ENCODE measurements around the gene OR2F2.

OR2F2 gene

DNA sequence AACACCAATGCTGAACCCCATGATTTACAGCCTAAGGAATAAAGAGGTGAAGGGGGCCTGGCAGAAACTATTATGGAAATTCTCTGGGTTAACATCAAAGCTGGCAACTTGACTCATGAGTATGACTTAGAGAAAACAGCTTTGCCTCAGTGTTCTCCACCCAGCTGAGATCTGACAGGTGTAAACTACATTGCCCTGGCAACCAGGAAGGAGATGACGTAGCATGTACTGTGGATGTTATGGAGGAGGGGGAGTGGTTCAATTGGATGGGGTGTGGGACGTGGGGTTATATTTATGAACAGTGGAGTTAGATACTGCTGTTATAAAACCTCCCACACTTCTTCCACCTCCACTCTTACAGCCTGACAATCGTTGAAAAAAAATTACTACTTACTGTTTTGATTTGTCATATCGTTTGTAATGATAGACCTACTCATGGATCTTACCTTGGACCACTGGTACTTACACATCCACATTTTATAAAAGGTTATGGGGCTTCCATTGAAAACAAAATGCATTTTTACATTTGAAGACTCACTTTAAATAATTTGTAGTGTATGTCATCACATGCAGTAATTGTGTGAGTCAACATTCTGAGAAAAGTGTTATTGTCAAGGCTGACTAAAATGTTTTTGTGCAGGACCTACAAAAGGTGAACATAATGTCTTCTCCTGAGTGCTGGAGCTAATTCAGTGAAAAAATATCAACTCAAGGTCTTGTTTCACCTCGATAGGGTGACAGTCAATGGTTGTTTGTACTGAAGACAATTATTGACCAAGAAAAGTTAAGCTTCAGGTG lies 26.0 kb downstream of the OR2F2 start:
- Histone ChIP-seq H3K4me3 (ENCODE audit: insufficient read length, low read depth) (no peak overlapping the region), H3K4me1 (ENCODE audit: insufficient read depth, insufficient read length) (no peaks in the 10 kb centered on the region), H3K36me3 (ENCODE audit: insufficient read depth, insufficient read length, low read length) (no peaks in the 10 kb centered on the region), H3K27me3 (ENCODE audit: insufficient read depth, insufficient read length) (no peaks in the 10 kb centered on the region), H3K9me3 (ENCODE audit: insufficient read depth, low read length) (no peaks in the 10 kb centered on the region), H3K9ac (ENCODE audit: insufficient read length, low read depth) (no peak overlapping the region)
- DNase-seq (ENCODE audit: low read depth, low spot score) = no peak
- TF ChIP-seq SUZ12 (IDR thresholded peaks at IDR 0.05; ENCODE audit: extremely low read depth, insufficient read depth, insufficient read length) (no peak), ZNF274 (IDR thresholded peaks at IDR 0.05; ENCODE audit: low read depth, low read length) (no peak), YY1 (IDR thresholded peaks at IDR 0.05; ENCODE audit: insufficient read depth, insufficient read length) (no peak)

DNA sequence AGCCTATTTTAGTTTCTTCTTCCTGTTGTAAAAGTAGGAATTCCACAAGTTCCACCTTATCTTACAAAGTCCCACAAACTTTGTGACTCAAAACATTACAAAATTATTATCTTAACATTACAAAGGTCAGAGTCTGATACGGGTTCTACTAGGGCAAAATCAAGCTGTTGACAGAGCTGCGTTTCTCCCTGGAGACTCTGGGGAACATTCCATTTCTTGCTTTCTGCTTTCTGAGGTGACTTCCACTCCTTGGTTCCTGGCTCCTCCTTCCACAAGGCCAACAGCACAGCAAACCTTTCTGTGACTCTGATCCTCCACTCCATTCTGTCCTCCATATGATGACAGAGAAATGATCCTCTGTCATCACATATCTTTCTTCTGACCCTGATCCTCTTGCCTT lies 30.2 kb downstream of the OR2F2 start:
- Histone ChIP-seq H3K9ac (ENCODE audit: insufficient read length, low read depth) (no peak overlapping the region), H3K9me3 (ENCODE audit: insufficient read depth, low read length) (no peaks in the 10 kb centered on the region), H3K4me3 (ENCODE audit: insufficient read length, low read depth) (no peak overlapping the region), H3K27me3 (ENCODE audit: insufficient read depth, insufficient read length) (no peaks in the 10 kb centered on the region), H3K36me3 (ENCODE audit: insufficient read depth, insufficient read length, low read length) (no peaks in the 10 kb centered on the region), H3K4me1 (ENCODE audit: insufficient read depth, insufficient read length) (no peaks in the 10 kb centered on the region)
- no peak for DNase-seq (ENCODE audit: low read depth, low spot score)
- TF ChIP-seq SUZ12 (IDR thresholded peaks at IDR 0.05; ENCODE audit: extremely low read depth, insufficient read depth, insufficient read length) = no peak
- no peak for TF ChIP-seq YY1 (IDR thresholded peaks at IDR 0.05; ENCODE audit: insufficient read depth, insufficient read length)
- TF ChIP-seq ZNF274 (IDR thresholded peaks at IDR 0.05; ENCODE audit: low read depth, low read length) = no peak

DNA sequence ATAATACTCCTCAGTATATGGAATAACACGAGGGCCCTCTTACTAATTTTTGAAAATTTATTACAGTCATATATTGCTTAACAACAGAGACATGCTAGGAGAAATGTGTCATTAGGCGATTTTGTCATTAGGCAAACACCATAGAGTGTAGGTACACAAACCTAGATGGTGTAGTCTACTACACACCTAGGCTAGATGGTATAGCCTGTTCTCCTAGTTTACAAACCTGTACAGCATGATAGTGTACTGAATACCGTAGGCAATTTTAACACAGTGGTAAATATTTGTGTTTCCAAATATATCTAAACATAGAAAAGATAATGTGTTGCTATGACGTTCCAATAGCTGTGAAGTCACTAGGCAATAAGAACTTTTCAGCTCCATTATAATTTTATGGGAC lies 32.4 kb downstream of the OR2F2 start:
- Histone ChIP-seq H3K4me3 (ENCODE audit: insufficient read length, low read depth) (no peak overlapping the region), H3K9ac (ENCODE audit: insufficient read length, low read depth) (no peak overlapping the region), H3K4me1 (ENCODE audit: insufficient read depth, insufficient read length) (no peaks in the 10 kb centered on the region), H3K9me3 (ENCODE audit: insufficient read depth, low read length) (no peaks in the 10 kb centered on the region; the same call in 1 of the 2 replicates), H3K27me3 (ENCODE audit: insufficient read depth, insufficient read length) (no peaks in the 10 kb centered on the region), H3K36me3 (ENCODE audit: insufficient read depth, insufficient read length, low read length) (no peaks in the 10 kb centered on the region)
- TF ChIP-seq ZNF274 (IDR thresholded peaks at IDR 0.05; ENCODE audit: low read depth, low read length) (no peak), SUZ12 (IDR thresholded peaks at IDR 0.05; ENCODE audit: extremely low read depth, insufficient read depth, insufficient read length) (no peak), YY1 (IDR thresholded peaks at IDR 0.05; ENCODE audit: insufficient read depth, insufficient read length) (no peak)
- DNase-seq (ENCODE audit: low read depth, low spot score) = no peak

DNA sequence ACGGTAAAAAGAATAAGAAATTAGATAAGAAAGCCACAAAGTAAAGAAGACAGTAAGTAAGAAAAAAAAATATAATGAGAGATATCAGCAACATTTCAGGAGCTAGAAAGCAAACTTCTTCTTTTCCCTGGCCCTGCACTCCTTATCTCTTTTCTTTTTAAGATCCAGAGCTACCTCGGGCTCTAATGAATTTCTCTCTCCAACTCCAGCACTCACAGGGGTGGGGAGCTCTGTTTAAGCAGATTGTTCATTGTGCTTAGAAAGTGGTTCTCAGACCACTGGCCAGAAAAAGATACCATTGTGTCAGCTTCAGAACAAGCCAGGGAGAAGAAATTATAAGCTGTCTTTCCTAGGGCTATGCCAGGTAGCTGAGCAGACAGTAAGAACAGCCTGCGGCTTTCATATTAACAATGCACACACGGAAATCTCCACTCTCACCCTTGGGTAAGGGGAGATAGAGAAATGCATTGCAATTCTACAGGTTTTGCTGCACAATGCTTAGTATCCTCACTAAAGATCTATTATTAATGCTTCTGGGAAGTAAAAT lies 38.9 kb downstream of the OR2F2 start:
- no peaks in the 10 kb centered on the region for H3K4me1 ChIP-seq (ENCODE audit: insufficient read depth, insufficient read length)
- DNase-seq (ENCODE audit: low read depth, low spot score) = no peak
- no peaks in the 10 kb centered on the region; the same call in 1 of the 2 replicates for H3K9me3 ChIP-seq (ENCODE audit: insufficient read depth, low read length)
- no peak overlapping the region for H3K4me3 ChIP-seq (ENCODE audit: insufficient read length, low read depth)
- TF ChIP-seq YY1 (IDR thresholded peaks at IDR 0.05; ENCODE audit: insufficient read depth, insufficient read length) = no peak
- no peak for TF ChIP-seq ZNF274 (IDR thresholded peaks at IDR 0.05; ENCODE audit: low read depth, low read length)
- no peaks in the 10 kb centered on the region for H3K27me3 ChIP-seq (ENCODE audit: insufficient read depth, insufficient read length)
- H3K36me3 ChIP-seq (ENCODE audit: insufficient read depth, insufficient read length, low read length) = no peaks in the 10 kb centered on the region
- H3K9ac ChIP-seq (ENCODE audit: insufficient read length, low read depth) = no peak overlapping the region

DNA sequence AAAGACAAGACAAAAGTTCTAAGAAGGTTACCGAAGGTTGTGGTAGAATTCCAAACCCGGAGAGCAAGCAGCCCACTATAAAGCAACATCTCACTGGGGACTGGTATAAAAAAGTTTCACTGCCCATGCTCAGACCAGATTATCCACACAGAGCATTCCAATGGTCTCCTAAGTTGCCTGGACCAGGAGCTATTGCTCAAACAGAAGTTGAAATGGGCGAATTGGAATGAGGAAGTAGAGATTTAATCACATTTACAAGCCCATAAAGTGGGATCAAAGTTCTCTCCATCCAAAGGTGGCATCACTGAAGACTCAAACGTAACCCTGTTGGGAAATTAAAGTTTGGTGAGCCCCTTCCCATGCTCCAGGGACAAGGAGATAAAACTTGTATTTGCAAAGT lies 39.4 kb downstream of the OR2F2 start:
- no peak for TF ChIP-seq SUZ12 (IDR thresholded peaks at IDR 0.05; ENCODE audit: extremely low read depth, insufficient read depth, insufficient read length)
- no peak for TF ChIP-seq YY1 (IDR thresholded peaks at IDR 0.05; ENCODE audit: insufficient read depth, insufficient read length)
- no peak for TF ChIP-seq ZNF274 (IDR thresholded peaks at IDR 0.05; ENCODE audit: low read depth, low read length)
- H3K4me1 ChIP-seq (ENCODE audit: insufficient read depth, insufficient read length) = no peaks in the 10 kb centered on the region
- no peaks in the 10 kb centered on the region for H3K27me3 ChIP-seq (ENCODE audit: insufficient read depth, insufficient read length)
- no peak for DNase-seq (ENCODE audit: low read depth, low spot score)
- H3K36me3 ChIP-seq (ENCODE audit: insufficient read depth, insufficient read length, low read length) = no peaks in the 10 kb centered on the region
- no peaks in the 10 kb centered on the region; the same call in 1 of the 2 replicates for H3K9me3 ChIP-seq (ENCODE audit: insufficient read depth, low read length)
- H3K9ac ChIP-seq (ENCODE audit: insufficient read length, low read depth) = no peak overlapping the region
- H3K4me3 ChIP-seq (ENCODE audit: insufficient read length, low read depth) = no peak overlapping the region

DNA sequence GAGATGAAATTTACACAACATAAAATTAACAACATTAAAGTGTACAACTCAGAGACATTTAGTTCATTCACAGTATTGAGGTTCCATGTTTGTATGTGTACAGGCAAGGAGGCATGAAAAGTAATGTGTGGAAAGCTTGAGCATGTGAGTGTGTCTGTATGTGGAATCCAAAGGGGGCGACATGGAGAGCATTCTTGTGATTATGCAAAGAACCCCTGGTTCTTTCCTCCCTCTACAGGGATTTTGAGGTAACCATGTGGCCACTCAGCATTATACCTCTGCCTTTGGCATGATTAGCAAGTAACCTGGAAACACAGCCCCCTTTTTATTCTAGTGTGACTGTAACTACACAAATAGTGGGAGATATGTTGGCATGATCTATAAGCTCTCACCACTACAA lies 40.6 kb downstream of the OR2F2 start:
- TF ChIP-seq SUZ12 (IDR thresholded peaks at IDR 0.05; ENCODE audit: extremely low read depth, insufficient read depth, insufficient read length) (no peak), ZNF274 (IDR thresholded peaks at IDR 0.05; ENCODE audit: low read depth, low read length) (no peak)
- DNase-seq (ENCODE audit: low read depth, low spot score) = peak; percentile 6
- H3K27me3 ChIP-seq (ENCODE audit: insufficient read depth, insufficient read length) = no peaks in the 10 kb centered on the region

DNA sequence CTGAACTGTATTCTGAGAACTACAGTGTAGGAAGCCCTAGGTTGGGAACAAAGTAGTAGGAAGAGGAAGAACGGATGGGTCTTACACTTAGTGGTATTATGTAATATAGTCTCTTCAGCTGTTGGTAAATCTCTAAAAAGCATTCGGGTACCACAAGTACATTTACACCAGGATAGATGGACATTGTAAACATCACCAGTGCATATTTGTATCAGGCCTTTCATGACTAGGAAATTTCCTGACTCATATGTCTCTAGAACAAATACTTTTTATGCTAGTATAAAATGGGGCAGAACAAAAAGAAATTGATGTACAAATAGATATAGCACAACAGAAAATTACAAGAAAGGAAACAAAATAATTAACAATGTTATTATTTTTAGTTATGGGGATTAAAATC lies 43.6 kb downstream of the OR2F2 start:
- H3K36me3 ChIP-seq (ENCODE audit: insufficient read depth, insufficient read length, low read length) = no peaks in the 10 kb centered on the region
- H3K4me1 ChIP-seq (ENCODE audit: insufficient read depth, insufficient read length) = no peaks in the 10 kb centered on the region
- no peak for DNase-seq (ENCODE audit: low read depth, low spot score)
- H3K27me3 ChIP-seq (ENCODE audit: insufficient read depth, insufficient read length) = no peaks in the 10 kb centered on the region
- H3K9ac ChIP-seq (ENCODE audit: insufficient read length, low read depth) = no peak overlapping the region
- no peaks in the 10 kb centered on the region for H3K9me3 ChIP-seq (ENCODE audit: insufficient read depth, low read length)
- no peak for TF ChIP-seq YY1 (IDR thresholded peaks at IDR 0.05; ENCODE audit: insufficient read depth, insufficient read length)
- no peak for TF ChIP-seq SUZ12 (IDR thresholded peaks at IDR 0.05; ENCODE audit: extremely low read depth, insufficient read depth, insufficient read length)
- no peak for TF ChIP-seq ZNF274 (IDR thresholded peaks at IDR 0.05; ENCODE audit: low read depth, low read length)
- H3K4me3 ChIP-seq (ENCODE audit: insufficient read length, low read depth) = no peak overlapping the region

More for the DNA sequence above, 40.6 kb downstream of the OR2F2 start:
- Histone ChIP-seq H3K9me3 (ENCODE audit: insufficient read depth, low read length) (no peaks in the 10 kb centered on the region; the same call in 1 of the 2 replicates), H3K4me1 (ENCODE audit: insufficient read depth, insufficient read length) (no peaks in the 10 kb centered on the region), H3K36me3 (ENCODE audit: insufficient read depth, insufficient read length, low read length) (no peaks in the 10 kb centered on the region), H3K4me3 (ENCODE audit: insufficient read length, low read depth) (no peak overlapping the region), H3K9ac (ENCODE audit: insufficient read length, low read depth) (no peak overlapping the region)
